Measurements from ENCODE around the gene PCDHGA5.
"Not testable (repeated sequence)": the region's sequence is repeated elsewhere in the genome, so short reads cannot be mapped to it uniquely, and the experiment has no call there.

Gene PCDHGA5

DNA sequence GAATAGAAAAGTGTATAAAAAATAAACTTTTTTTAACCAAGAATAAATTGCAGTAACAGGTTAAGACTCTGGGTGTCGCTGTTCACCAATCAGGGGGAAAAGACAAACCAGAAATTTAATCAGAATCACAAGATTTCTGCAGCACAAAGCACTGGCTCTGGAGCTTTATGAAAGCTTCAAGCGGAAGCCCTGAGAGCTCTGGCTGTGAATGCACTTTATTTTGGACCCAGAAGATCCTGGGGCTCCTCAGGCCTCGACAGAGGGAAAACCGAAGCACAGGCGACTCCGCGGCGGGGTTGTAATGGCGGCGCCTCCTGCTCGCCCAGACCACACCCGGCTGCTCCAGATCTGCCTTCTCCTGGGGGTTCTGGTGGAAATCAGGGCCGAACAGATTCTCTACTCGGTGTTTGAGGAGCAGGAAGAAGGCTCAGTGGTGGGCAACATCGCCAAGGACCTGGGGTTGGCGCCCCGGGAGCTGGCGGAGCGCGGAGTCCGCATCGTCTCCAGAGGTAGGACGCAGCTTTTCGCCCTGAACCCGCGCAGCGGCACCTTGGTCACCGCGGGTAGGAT is 9.0 kb upstream of the PCDHGA5 start, which contains the start of gene PCDHGA4:
Gene PCDHGA4 (plus strand): TSS at position 122 of the 570 bp plus-strand sequence. CDS start 87 bp downstream, at position 209.
- DNase-seq, result no peak

DNA sequence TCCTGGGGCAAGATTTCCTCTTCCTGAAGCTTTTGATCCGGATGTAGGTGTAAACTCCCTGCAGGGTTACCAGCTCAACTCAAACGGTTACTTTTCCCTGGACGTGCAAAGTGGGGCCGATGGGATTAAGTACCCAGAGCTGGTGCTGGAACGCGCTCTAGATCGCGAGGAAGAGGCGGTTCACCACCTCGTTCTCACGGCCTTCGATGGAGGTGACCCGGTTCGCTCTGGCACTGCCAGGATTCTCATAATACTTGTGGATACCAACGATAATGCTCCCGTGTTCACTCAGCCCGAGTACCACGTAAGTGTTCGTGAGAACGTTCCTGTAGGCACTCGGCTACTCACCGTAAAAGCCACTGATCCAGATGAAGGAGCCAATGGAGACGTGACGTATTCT is 8.3 kb upstream of the PCDHGA5 start:
- no peak for DNase-seq

DNA sequence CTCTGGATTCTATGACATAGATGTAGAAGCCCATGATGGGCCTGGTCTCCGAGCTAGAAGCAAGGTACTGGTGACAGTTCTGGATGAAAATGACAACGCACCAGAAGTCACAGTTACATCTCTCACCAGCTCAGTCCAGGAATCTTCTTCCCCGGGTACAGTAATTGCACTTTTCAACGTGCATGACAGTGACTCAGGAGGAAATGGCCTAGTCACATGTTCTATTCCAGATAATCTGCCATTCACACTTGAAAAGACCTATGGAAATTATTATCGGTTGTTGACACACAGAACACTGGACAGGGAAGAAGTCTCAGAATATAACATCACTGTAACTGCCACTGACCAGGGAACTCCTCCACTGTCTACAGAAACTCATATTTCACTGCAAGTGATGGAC is 7.8 kb upstream of the PCDHGA5 start:
- no peak for DNase-seq

DNA sequence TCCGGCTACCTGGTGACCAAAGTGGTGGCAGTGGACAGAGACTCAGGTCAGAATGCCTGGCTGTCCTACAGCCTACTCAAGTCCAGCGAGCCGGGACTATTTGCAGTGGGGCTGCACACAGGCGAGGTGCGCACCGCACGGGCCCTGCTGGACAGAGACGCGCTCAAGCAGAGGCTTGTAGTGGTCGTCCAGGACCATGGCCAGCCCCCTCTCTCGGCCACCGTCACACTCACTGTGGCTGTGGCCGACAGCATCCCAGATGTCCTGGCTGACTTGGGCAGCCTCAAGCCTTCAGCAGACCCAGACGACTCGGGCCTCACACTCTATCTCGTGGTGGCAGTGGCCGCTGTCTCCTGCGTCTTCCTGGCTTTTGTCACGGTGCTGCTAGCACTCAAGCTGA is 7.0 kb upstream of the PCDHGA5 start:
- no peak for DNase-seq

DNA sequence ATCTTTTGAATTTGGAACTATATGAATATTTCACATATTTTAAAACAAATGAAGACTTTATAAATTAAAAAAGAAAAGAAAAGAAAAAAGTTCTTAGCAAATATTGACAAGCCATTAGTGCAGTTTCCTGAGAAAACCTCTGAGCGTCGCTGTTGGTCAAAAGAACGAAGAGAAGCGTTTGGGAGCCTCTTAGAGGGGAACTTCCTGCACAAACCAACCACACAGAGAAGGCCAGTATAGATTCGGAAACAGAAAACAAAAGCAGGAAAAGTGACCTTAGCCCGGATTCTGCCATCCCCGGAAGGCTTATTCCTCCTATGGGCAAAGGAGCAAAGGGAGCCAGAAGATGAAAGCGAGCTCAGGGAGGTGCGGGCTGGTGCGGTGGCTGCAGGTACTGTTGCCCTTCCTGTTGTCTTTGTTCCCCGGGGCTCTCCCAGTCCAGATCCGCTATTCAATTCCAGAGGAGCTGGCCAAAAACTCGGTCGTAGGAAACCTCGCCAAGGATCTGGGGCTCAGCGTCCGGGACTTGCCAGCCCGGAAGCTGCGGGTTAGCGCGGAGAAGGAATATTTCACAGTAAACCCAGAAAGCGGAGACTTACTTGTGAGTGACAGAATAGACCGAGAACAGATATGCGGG is 4.1 kb upstream of the PCDHGA5 start, which contains the start of gene PCDHGB2:
Gene PCDHGB2 (plus strand): TSS at position 205 of the 637 bp plus-strand sequence. CDS start 142 bp downstream, at position 347.
- no peak for DNase-seq

DNA sequence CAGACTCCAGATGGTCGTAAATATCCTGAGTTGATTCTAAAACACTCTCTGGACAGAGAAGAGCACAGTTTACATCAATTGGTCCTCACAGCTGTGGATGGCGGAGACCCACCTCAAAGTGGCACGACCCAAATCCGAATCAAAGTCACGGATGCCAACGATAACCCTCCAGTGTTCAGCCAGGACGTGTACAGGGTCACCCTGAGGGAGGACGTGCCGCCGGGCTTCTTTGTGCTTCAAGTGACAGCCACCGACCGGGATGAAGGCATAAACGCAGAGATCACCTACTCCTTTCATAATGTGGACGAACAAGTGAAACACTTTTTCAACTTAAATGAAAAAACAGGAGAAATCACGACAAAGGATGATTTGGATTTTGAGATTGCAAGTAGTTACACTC is 3.3 kb upstream of the PCDHGA5 start:
- no peak for DNase-seq

DNA sequence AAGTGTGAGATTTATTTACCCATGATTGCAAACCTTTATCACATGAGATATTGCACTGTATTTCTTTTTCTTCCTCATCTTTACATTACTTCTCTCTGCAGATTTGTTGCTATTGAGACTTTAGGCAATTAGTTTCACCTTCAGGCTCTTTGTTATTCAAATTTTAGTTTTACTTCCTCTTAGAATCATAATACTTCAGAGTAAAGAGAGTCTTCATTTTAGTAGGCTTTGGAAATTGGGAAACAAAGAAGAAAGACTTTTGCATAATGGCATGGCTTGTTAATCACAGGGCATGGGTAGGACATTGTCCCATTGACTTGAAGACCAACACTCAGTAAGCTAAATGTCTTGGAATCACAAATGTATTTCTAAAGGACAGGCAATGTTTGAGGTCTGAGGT is 1.2 kb upstream of the PCDHGA5 start:
- DNase-seq, result no peak

DNA sequence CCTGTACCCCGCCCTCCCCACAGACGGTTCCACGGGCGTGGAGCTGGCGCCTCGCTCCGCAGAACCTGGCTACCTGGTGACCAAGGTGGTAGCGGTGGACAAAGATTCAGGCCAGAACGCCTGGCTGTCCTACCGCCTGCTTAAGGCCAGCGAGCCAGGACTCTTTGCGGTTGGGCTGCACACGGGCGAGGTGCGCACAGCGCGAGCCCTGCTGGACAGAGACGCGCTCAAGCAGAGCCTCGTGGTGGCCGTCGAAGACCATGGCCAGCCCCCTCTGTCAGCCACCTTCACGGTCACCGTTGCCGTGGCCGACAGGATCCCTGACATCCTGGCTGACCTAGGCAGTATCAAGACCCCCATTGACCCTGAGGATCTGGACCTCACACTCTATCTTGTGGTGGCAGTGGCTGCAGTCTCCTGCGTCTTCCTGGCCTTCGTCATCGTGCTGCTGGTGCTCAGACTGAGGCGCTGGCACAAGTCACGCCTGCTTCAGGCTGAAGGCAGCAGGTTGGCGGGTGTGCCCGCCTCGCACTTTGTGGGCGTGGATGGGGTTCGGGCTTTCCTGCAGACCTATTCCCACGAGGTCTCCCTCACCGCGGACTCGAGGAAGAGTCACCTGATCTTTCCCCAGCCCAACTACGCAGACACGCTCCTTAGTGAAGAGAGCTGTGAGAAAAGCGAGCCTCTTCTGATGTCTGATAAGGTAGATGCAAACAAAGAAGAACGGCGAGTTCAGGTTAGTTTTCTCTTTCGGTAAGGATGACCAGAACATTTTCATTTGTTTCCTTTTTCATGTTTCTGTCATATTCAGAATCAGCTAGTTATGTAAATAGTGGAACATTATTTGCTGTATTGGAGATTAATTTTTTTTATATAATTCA is 2.3 kb downstream of the PCDHGA5 start:
- no peak for DNase-seq

GRCh38 chr5:141369994-141370848 is 6.3 kb downstream of the PCDHGA5 start, which contains the start of gene PCDHGB3:
TSS of gene PCDHGB3 (plus strand) at chr5:141370242. CDS start at chr5:141370395, 153 bp downstream.
- DNase-seq, result no peak

DNA sequence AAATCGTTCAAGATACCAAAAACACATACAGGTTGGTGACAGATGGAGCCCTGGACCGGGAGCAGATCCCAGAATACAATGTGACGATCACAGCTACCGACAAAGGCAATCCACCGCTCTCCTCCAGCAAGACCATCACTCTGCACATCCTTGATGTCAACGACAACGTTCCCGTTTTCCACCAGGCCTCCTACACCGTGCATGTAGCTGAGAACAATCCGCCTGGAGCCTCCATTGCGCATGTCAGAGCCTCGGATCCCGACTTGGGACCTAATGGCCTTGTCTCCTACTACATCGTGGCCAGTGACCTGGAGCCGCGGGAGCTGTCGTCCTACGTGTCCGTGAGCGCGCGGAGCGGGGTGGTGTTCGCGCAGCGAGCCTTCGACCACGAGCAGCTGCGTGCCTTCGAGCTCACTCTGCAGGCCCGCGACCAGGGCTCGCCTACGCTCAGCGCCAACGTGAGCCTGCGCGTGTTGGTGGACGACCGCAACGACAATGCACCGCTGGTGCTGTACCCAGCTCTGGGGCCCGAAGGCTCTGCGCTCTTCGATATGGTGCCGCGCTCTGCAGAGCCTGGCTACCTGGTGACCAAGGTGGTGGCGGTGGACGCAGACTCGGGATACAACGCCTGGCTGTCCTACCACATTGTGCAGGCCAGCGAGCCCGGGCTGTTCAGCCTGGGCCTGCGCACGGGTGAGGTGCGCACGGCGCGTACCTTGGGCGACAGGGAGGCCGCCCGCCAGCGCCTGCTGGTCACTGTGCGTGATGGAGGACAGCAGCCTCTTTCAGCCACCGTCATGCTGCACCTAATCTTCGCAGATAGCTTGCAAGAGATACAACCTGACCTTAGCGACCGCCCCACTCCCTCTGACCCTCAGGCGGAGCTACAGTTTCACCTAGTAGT is 7.9 kb downstream of the PCDHGA5 start:
- DNase-seq, result no peak

GRCh38 chr5:141373673-141374317 is 9.8 kb downstream of the PCDHGA5 start, which contains the start of gene PCDHGA6:
TSS of gene PCDHGA6 (plus strand) at chr5:141373891. CDS start at chr5:141374084, 193 bp downstream.
- no peak for DNase-seq

DNA sequence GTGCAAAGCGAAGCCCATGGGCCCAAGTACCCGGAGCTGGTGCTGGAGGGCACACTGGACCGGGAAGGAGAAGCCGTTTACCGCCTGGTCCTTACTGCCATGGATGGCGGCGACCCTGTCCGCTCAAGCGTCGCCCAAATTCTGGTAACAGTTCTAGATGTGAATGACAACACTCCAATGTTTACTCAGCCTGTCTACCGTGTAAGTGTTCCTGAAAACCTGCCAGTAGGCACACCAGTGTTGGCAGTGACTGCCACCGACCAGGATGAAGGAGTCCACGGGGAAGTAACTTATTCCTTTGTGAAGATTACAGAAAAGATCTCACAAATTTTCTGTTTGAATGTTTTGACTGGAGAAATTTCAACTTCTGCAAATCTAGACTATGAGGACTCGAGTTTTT is 10.7 kb downstream of the PCDHGA5 start:
- no peak for DNase-seq

GRCh38 chr5:141375444-141376155 is 11.6 kb downstream of the PCDHGA5 start:
- DNase-seq, result not testable (repeated sequence)

- DNase-seq, result no peak
These were observed 18.7 kb downstream of the PCDHGA5 start, which contains the start of gene PCDHGA7 for GRCh38 chr5:141382469-141383294. TSS of gene PCDHGA7 (plus strand) at chr5:141382742. CDS start at chr5:141382900, 158 bp downstream.

- no peak for DNase-seq
These were observed 19.4 kb downstream of the PCDHGA5 start for GRCh38 chr5:141383345-141383744.

DNA sequence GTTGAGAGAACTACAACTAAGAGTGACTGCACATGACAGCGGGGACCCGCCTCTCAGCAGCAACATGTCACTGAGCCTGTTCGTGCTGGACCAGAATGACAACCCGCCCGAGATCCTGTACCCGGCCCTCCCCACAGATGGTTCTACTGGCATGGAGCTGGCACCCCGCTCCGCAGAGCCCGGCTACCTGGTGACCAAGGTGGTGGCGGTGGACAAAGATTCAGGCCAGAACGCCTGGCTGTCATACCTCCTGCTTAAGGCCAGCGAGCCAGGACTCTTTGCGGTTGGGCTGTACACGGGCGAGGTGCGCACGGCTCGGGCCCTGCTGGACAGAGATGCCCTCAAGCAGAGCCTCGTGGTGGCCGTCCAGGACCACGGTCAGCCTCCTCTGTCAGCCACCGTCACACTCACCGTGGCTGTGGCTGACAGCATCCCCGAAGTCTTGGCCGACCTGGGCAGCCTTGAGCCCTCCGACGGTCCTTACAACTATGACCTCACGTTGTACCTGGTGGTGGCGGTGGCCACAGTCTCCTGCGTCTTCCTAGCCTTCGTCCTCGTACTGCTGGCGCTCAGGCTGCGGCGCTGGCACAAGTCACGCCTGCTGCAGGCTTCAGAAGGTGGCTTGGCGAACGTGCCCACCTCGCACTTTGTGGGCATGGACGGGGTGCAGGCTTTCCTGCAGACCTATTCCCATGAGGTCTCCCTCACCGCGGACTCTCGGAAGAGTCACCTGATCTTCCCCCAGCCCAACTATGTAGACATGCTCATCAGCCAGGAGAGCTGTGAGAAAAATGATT is 20.7 kb downstream of the PCDHGA5 start:
- DNase-seq, result no peak

GRCh38 chr5:141387557-141388311 is 23.8 kb downstream of the PCDHGA5 start, which contains the start of gene PCDHGB4:
TSS of gene PCDHGB4 (plus strand) at chr5:141387698. CDS start at chr5:141387885, 187 bp downstream.
- not testable (repeated sequence) for DNase-seq
